ENCODE data around the gene HACD3. TPM values are rescaled to one million over a fixed set of nuclear protein-coding genes. Genes with fewer than 3 reads are reported as not detected.

The HACD3 gene
- total and polyA plus RNA-seq, 2 of the 4 experiments (the other 2 are of a cell fraction), result 60.9 to 131 TPM

- H3K56ac ChIP-seq (ENCODE audit: extremely low read depth, insufficient read depth, low read length), result no peak overlapping the region
- no peaks in the 10 kb centered on the region for H3K36me3 ChIP-seq (ENCODE audit: control insufficient read depth, insufficient read depth, low read length)
- ChIA-PET CTCF (no interaction called here), POLR2A (ENCODE audit: unreplicated experiment) (no interaction called here)
- no peak overlapping the region for H2BK5ac ChIP-seq (ENCODE audit: low read depth, low read length, poor library complexity, severe bottlenecking)
- dilution Hi-C loops (cut with HindIII; ENCODE audit: low sequenced_read_pairs, unreplicated experiment) (no loop called here), in situ Hi-C loops (cut with MboI; ENCODE audit: low sequenced_read_pairs) (no loop called here), intact Hi-C loops (cut with micrococcal nuclease) (no loop called here)
- no TSS peak for BruUV-seq (replicated peaks)
- H3K27ac ChIP-seq (ENCODE audit: insufficient read depth, low read length), result no peak overlapping the region
- no peak overlapping the region for H3K4me3 ChIP-seq (ENCODE audit: insufficient read depth, low read depth, low read length)
- no peak overlapping the region for H2AFZ ChIP-seq (replicated peaks; ENCODE audit: low read length, poor library complexity)
- no peak overlapping the region for H4K8ac ChIP-seq (ENCODE audit: low read depth in 2 of 2, low read length in 2 of 2)
- no CpG with 5 or more reads among the region's 1 CpG for WGBS, 2 experiments (ENCODE audit: extremely low coverage in 2 of 2, insufficient read length in 1 of 2)
- ATAC-seq (ENCODE audit: low read depth) (no peak), DNase-seq (no peak)
- TF ChIP-seq RFX5 (IDR thresholded peaks at IDR 0.05; ENCODE audit: low read depth, low read length) (no peak), CEBPB (IDR thresholded peaks at IDR 0.05; ENCODE audit: low read depth, low read length) (no peak), RAD21 (IDR thresholded peaks at IDR 0.05; ENCODE audit: low read length) (no peak), USF2 (IDR thresholded peaks at IDR 0.05; ENCODE audit: low read depth, low read length) (no peak), SMC3 (IDR thresholded peaks at IDR 0.05; ENCODE audit: low read depth, low read length) (no peak), NFE2L2 (IDR thresholded peaks at IDR 0.05; ENCODE audit: low read depth, low read length) (no peak), MAZ (IDR thresholded peaks at IDR 0.05; ENCODE audit: borderline replicate concordance, low read depth, low read length) (no peak), CHD1 (IDR thresholded peaks at IDR 0.05; ENCODE audit: low read depth, low read length) (no peak), RCOR1 (IDR thresholded peaks at IDR 0.05; ENCODE audit: insufficient replicate concordance, low read length) (no peak), MXI1 (IDR thresholded peaks at IDR 0.05; ENCODE audit: borderline replicate concordance, low read depth, low read length) (no peak), POLR2A (IDR thresholded peaks at IDR 0.05; ENCODE audit: low read depth, low read length) (no peak), BHLHE40 (IDR thresholded peaks at IDR 0.05; ENCODE audit: low read depth, low read length) (no peak), FOS (IDR thresholded peaks at IDR 0.05; ENCODE audit: low read depth, low read length) (no peak), ELK1 (IDR thresholded peaks at IDR 0.05; ENCODE audit: borderline replicate concordance, low read depth, low read length) (no peak)
- H3K9me3 ChIP-seq (ENCODE audit: control insufficient read depth, insufficient read depth, low read length), result no peaks in the 10 kb centered on the region
- no peak overlapping the region for H4K5ac ChIP-seq (ENCODE audit: low read depth, low read length)
- no peak overlapping the region for H3K14ac ChIP-seq (replicated peaks; ENCODE audit: low read depth, low read length)
- H3K4me1 ChIP-seq (ENCODE audit: control insufficient read depth, insufficient read depth, low read length), result no peaks in the 10 kb centered on the region
- no peak overlapping the region for H3K4me2 ChIP-seq (ENCODE audit: low read depth, low read length)
- no peak overlapping the region for H2BK15ac ChIP-seq (ENCODE audit: low read depth, low read length)
- H4K20me1 ChIP-seq (ENCODE audit: insufficient read depth, low read length), result no peaks in the 10 kb centered on the region
- no peak overlapping the region for H2BK20ac ChIP-seq (ENCODE audit: low read depth, low read length)
- H3K79me1 ChIP-seq (ENCODE audit: low read depth in 1 of 2, low read length in 2 of 2), result peaks cover 0 to 4% of the 10 kb centered on the region in 2 experiments; a peak in 1 of 4 replicates
- no peaks in the 10 kb centered on the region for H3K9me1 ChIP-seq (ENCODE audit: insufficient read depth, low read length)
- no peak overlapping the region for H3K4ac ChIP-seq (ENCODE audit: low read depth, low read length)
- H3K18ac ChIP-seq (ENCODE audit: low read depth, low read length), result no peak overlapping the region
- H3K27me3 ChIP-seq (ENCODE audit: control insufficient read depth, insufficient read depth, low read length), result no peaks in the 10 kb centered on the region
- no peak overlapping the region for H4K91ac ChIP-seq (ENCODE audit: insufficient read depth, low read depth, low read length)
- H2BK120ac ChIP-seq (ENCODE audit: low read depth, low read length), result no peak overlapping the region
- H2AK9ac ChIP-seq (replicated peaks; ENCODE audit: low read depth, low read length, poor library complexity), result no peak overlapping the region
- H2AK5ac ChIP-seq (ENCODE audit: low read depth, low read length), result no peak overlapping the region
- no peak overlapping the region for H3K9ac ChIP-seq (ENCODE audit: low read depth, low read length)
- no peak overlapping the region for H3K23ac ChIP-seq (ENCODE audit: low read depth, low read length)
Observed at GRCh38 chr15:65525622-65526021, 4.6 kb upstream of the HACD3 start.

All from IMR-90 (cell line).